Suprapubic skin (tissue), 4 donors: ENCODE measurements around the gene GPANK1. TPM values are rescaled to one million over a fixed set of nuclear protein-coding genes. Genes with fewer than 3 reads are reported as not detected.

Experiments used
- DNase-seq, 2 donors: peaks; one replicate each; pipeline ENCODE4 v3.0.0-alpha.2; 2019; ENCODE audit warnings: low spot score in 2 of 2
- H3K27ac ChIP-seq: fragments of 200-600 bp; sonication (generic); one replicate; pipeline ENCODE4 v1.5.1; 2019
- H3K27me3 ChIP-seq: fragments of 200-600 bp; sonication (generic); one replicate; pipeline ENCODE4 v1.5.1; 2019
- H3K36me3 ChIP-seq: fragments of 200-600 bp; sonication (generic); one replicate; pipeline ENCODE4 v1.5.1; 2019
- H3K4me1 ChIP-seq: fragments of 200-600 bp; sonication (generic); one replicate; pipeline ENCODE4 v1.5.1; 2019
- H3K4me3 ChIP-seq: fragments of 200-600 bp; sonication (generic); one replicate; pipeline ENCODE4 v1.5.1; 2019; ENCODE audit warnings: mild to moderate bottlenecking
- H3K9me3 ChIP-seq: fragments of 200-600 bp; sonication (generic); one replicate; pipeline ENCODE4 v1.5.1; 2019
- EP300 ChIP-seq: sonication (generic); formaldehyde crosslinking; IDR thresholded peaks from one replicate; pipeline ENCODE4 v1.6.1; 2017; ENCODE audit warnings: antibody characterized with exemption
- POLR2A ChIP-seq, 2 donors: fragments of 450-650 bp; IDR thresholded peaks; one replicate each; pipeline ENCODE4 v1.6.1; 2017; ENCODE audit warnings: antibody characterized with exemption in 2 of 2, mild to moderate bottlenecking in 2 of 2, moderate library complexity in 2 of 2
- POLR2AphosphoS5 ChIP-seq, 3 donors: sonication (generic); formaldehyde crosslinking; IDR thresholded peaks; one replicate each; pipeline ENCODE4 v1.6.1; 2017; ENCODE audit warnings: antibody characterized with exemption in 3 of 3
- WGBS: methylation state at CpG from one replicate; pipeline ENCODE4 v1.1.5; 2018; 5-methylcytosine and 5-hydroxymethylcytosine counted together
- total RNA-seq, 4 donors: library from RNA; depleted of rRNA; stranded (reverse); fragments of >200 nt; gene quantifications; one replicate each; pipeline ENCODE4 v1.1.0, GENCODE V29; 2016
- TF ChIP-seq, protein P1 (sequence below), 2 donors: fragments of 200-600 bp in 1 of 2; fragments of 450-650 bp in 1 of 2; sonication (generic) in 1 of 2; IDR thresholded peaks; one replicate each; pipeline ENCODE4 v1.5.1; 2016 to 2019; ENCODE audit warnings: antibody characterized with exemption in 2 of 2, mild to moderate bottlenecking in 1 of 2, moderate library complexity in 1 of 2

GPANK1 gene
- total RNA-seq, 4 donors from 2014 or later: 15.0 to 22.6 (median 20.1) TPM

DNA sequence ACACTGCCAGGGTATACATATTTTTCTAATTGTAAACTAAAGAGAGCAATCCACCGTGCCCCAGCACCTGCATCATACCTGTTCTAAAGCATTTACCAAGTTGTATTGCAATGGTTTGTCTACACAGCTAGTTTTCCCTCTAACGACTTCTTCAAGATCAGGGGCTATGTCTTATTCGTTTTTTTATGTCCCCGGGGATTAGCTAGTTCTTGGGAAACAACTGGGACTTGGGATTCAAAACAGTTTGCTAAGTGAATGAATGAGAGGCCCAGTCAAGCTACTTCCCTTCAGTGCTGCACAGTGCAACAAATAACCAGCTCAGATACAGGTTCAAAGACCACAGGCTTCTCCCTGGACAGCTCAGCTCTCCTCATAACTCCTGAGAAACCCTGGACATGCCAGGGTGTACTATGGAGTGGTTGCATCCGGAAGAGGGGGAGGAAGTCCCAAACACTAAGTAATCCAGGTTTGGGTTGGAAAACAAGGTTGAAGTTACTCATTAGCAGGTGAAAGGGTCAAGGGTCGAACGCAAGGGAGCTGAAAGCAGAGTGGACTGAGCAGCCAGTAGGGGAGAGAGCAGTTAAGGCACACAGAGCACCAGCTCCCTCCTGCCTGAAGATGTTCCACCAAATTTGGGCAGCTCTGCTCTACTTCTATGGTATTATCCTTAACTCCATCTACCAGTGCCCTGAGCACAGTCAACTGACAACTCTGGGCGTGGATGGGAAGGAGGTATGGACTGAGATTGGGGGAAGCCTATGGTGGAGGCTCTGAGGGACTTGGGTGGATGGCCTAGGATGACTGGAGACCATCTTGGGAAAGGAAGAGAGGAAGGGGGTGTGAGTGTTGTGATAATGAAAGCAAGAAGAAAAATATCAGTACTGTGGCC lies 9.2 kb downstream of the GPANK1 start, which contains the start of gene APOM:
TSS of gene APOM (plus strand) at position 546 of the 889 bp plus-strand sequence. CDS start at position 619, 73 bp downstream.
- no peak for TF ChIP-seq EP300
- TF ChIP-seq POLR2AphosphoS5 (IDR thresholded peaks at IDR 0.05): no peak
- no peak for TF ChIP-seq POLR2A (IDR thresholded peaks at IDR 0.05)
- TF ChIP-seq, protein P1, sequence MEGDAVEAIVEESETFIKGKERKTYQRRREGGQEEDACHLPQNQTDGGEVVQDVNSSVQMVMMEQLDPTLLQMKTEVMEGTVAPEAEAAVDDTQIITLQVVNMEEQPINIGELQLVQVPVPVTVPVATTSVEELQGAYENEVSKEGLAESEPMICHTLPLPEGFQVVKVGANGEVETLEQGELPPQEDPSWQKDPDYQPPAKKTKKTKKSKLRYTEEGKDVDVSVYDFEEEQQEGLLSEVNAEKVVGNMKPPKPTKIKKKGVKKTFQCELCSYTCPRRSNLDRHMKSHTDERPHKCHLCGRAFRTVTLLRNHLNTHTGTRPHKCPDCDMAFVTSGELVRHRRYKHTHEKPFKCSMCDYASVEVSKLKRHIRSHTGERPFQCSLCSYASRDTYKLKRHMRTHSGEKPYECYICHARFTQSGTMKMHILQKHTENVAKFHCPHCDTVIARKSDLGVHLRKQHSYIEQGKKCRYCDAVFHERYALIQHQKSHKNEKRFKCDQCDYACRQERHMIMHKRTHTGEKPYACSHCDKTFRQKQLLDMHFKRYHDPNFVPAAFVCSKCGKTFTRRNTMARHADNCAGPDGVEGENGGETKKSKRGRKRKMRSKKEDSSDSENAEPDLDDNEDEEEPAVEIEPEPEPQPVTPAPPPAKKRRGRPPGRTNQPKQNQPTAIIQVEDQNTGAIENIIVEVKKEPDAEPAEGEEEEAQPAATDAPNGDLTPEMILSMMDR (IDR thresholded peaks at IDR 0.05): no peak
- H3K4me3 ChIP-seq: no peak within 1 kb of the TSS
- H3K36me3 ChIP-seq: peaks cover 3% of the 10 kb centered on the region
- H3K9me3 ChIP-seq: no peaks in the 10 kb centered on the region
- WGBS: 84% methylated on average over 8 of the region's 8 CpGs
- no peak for DNase-seq
- H3K27ac ChIP-seq: no peak within 1 kb of the TSS
- H3K4me1 ChIP-seq: peaks cover 42% of the 10 kb centered on the region
- H3K27me3 ChIP-seq: no peaks in the 10 kb centered on the region

DNA sequence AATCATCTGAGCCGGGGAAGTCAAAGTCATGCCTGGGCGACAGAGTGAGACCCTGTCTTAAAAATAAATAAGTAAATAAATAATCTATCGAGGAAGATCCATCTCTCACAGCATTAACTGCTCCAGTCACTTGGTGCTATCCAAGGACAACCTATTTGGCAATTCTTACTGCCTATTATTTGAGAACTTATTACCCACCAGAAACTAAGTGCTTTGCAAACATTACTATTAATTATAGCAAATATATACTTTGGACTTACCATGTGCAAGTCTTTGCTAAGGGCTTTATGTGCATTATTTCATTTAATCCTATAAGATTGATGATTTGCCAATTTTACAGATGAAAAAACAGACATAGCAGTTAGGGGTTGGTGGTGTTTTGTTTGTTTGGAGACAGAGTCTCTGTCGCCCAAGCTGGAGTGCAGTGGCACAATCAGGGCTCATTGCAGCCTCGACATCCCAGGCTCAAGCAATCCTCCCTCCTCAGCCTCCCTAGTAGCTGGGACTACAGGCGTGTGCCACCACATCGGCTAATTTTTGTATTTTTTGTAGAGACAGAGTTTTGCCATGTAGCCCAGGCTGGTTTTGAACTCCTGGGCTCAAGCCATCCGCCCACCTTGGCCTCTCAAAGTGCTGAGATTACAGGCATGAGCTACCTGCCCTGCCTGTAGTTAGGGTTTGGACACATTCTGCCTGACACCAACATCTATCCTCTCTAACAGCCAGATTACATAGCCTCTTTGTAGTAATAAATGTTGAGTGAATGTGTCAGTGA lies 10.0 kb downstream of the GPANK1 start:
- H3K27me3 ChIP-seq: no peaks in the 10 kb centered on the region
- DNase-seq: no peak
- H3K36me3 ChIP-seq: peaks cover 3% of the 10 kb centered on the region
- no peak overlapping the region for H3K27ac ChIP-seq
- H3K4me1 ChIP-seq: peaks cover 45% of the 10 kb centered on the region
- 91% methylated on average over 8 of the region's 8 CpGs for WGBS
- H3K9me3 ChIP-seq: no peaks in the 10 kb centered on the region
- no peak overlapping the region for H3K4me3 ChIP-seq
- TF ChIP-seq POLR2A (IDR thresholded peaks at IDR 0.05) (no peak), EP300 (no peak), POLR2AphosphoS5 (IDR thresholded peaks at IDR 0.05) (no peak)
- TF ChIP-seq, protein P1 (IDR thresholded peaks at IDR 0.05): no peak

DNA sequence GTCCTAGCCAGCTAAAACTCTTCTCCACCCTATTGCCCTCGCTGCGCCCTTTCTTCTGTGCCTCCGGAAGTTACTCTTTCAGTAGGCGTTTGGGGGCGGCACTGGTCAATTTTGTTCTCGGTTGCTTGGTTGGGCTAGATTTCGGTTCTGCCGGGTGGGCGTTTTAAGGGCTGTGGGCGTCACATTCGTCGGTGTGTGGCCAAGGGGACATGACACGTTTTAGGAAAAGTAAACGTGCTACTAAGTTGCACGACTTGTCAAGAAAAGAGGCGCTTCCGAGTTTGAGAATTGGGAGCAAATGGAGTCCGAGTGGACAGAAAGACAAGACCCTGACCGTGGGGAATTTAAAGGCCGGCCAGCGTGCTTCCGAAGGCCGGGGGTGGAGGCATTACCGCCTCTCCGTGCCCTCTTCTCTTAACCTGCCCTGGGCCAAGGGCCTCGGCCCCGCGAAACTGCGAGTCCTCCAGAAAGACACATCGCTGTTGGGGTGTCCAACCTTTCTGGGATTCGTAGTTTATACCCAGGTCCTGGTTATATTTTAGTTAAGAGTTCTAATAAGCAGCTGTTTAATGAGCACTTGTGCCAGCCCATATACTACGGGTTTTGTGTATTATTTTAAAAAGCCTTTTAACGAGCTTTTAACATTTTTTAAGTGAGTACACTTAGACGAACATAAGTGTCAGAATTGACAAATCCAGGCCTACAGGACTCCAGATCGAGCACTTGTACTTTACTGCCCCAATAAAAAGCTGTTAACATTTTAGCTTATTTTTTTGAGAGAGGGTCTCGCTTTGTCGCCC lies 11.7 kb downstream of the GPANK1 start:
- no peaks in the 10 kb centered on the region for H3K9me3 ChIP-seq
- H3K36me3 ChIP-seq: peaks cover 18% of the 10 kb centered on the region
- peak overlapping the region; percentile 78 for H3K4me3 ChIP-seq
- DNase-seq: peak; percentile 95 to 96
- H3K27me3 ChIP-seq: no peaks in the 10 kb centered on the region
- H3K27ac ChIP-seq: peak overlapping the region; percentile 99
- H3K4me1 ChIP-seq: peaks cover 29% of the 10 kb centered on the region
- TF ChIP-seq POLR2A (IDR thresholded peaks at IDR 0.05): no peak
- TF ChIP-seq, protein P1 (IDR thresholded peaks at IDR 0.05): no peak
- TF ChIP-seq POLR2AphosphoS5 (IDR thresholded peaks at IDR 0.05): no peak
- TF ChIP-seq EP300: no peak
- WGBS: 7% methylated on average over 37 of the region's 37 CpGs

DNA sequence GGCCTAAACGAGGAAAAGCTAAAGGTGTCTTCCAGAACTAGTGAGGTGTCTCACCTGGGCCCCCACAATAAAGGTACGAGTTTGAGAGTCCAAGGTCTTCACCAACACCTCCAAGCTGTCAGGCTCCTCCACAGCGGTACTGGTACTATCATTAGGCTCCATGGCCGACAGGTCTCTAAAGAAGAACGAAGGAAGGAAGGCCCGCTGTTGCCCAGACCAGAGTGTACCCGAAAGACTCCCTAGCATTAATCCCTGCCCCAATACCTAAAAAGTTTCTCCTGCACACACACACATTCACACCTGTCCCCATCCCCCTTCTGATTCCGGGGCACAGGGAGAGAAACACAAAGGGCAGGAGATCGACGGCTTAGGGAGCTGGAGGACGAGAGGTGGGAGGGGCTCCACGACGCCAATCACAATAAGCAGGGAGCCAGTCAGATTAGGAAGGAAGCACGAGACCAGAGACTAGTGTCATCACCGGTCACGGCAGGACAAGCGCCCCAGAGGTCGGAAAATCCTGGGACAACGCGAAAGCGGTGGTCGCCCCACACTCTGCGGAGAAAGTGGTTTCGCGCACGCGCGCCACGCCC lies 13.1 kb downstream of the GPANK1 start:
- peak in 1 of 2 donors; percentile 90 for DNase-seq
- H3K27ac ChIP-seq: peak overlapping the region; percentile 99
- no peak for TF ChIP-seq POLR2A (IDR thresholded peaks at IDR 0.05)
- peak in 2 of 3 donors; percentile 4 to 8 for TF ChIP-seq POLR2AphosphoS5 (IDR thresholded peaks at IDR 0.05)
- TF ChIP-seq, protein P1 (IDR thresholded peaks at IDR 0.05): no peak
- no peak for TF ChIP-seq EP300
- 3% methylated on average over 18 of the region's 29 CpGs for WGBS
- H3K36me3 ChIP-seq: peaks cover 32% of the 10 kb centered on the region
- peaks cover 25% of the 10 kb centered on the region for H3K4me1 ChIP-seq
- no peaks in the 10 kb centered on the region for H3K9me3 ChIP-seq
- no peaks in the 10 kb centered on the region for H3K27me3 ChIP-seq
- peak overlapping the region; percentile 78 for H3K4me3 ChIP-seq
